GM18858 (cell line): ENCODE data around the gene ZFHX3.

Source experiments
- ATAC-seq: cut with Tn5 transposase; IDR thresholded peaks from one replicate; pipeline ENCODE4 v1.9.1; 2021; ENCODE audit not compliant: unreplicated experiment

ZFHX3 gene

GRCh38 chr16:72811188-72811720 lies 236.7 kb downstream of the ZFHX3 start:
- no peak for ATAC-seq

GRCh38 chr16:72810480-72810879 lies 237.4 kb downstream of the ZFHX3 start:
- no peak for ATAC-seq

- no peak for ATAC-seq
These were observed 238.5 kb downstream of the ZFHX3 start for GRCh38 chr16:72809446-72809845.

GRCh38 chr16:72808754-72809153 lies 239.2 kb downstream of the ZFHX3 start:
- no peak for ATAC-seq

GRCh38 chr16:72807245-72807644 lies 240.7 kb downstream of the ZFHX3 start:
- no peak for ATAC-seq

- ATAC-seq = no peak
These were observed 242.4 kb downstream of the ZFHX3 start for GRCh38 chr16:72805486-72805885.

GRCh38 chr16:72800524-72801161 lies 247.3 kb downstream of the ZFHX3 start:
- ATAC-seq = no peak

- ATAC-seq = no peak
These were observed 249.7 kb downstream of the ZFHX3 start for GRCh38 chr16:72798264-72798663.

GRCh38 chr16:72797621-72798020 lies 250.3 kb downstream of the ZFHX3 start:
- no peak for ATAC-seq

GRCh38 chr16:72796222-72796621 lies 251.7 kb downstream of the ZFHX3 start:
- no peak for ATAC-seq

GRCh38 chr16:72794986-72795385 lies 252.9 kb downstream of the ZFHX3 start:
- ATAC-seq = no peak

- no peak for ATAC-seq
These were observed 253.6 kb downstream of the ZFHX3 start for GRCh38 chr16:72794319-72794718.

GRCh38 chr16:72793716-72794115 lies 254.2 kb downstream of the ZFHX3 start:
- ATAC-seq = no peak

- ATAC-seq = no peak
These were observed 254.9 kb downstream of the ZFHX3 start for GRCh38 chr16:72793017-72793416.

GRCh38 chr16:72791786-72792185 lies 256.1 kb downstream of the ZFHX3 start:
- no peak for ATAC-seq

- ATAC-seq = no peak
These were observed 258.0 kb downstream of the ZFHX3 start for GRCh38 chr16:72789921-72790320.

- ATAC-seq = no peak
These were observed 258.5 kb downstream of the ZFHX3 start for GRCh38 chr16:72789465-72789864.

GRCh38 chr16:72788269-72788809 lies 259.6 kb downstream of the ZFHX3 start:
- ATAC-seq = no peak

- ATAC-seq = peak; percentile 65
These were observed 260.2 kb downstream of the ZFHX3 start for GRCh38 chr16:72787514-72788268.

- no peak for ATAC-seq
These were observed 260.8 kb downstream of the ZFHX3 start for GRCh38 chr16:72787130-72787513.

GRCh38 chr16:72786606-72787005 lies 261.3 kb downstream of the ZFHX3 start:
- no peak for ATAC-seq

- no peak for ATAC-seq
These were observed 262.0 kb downstream of the ZFHX3 start for GRCh38 chr16:72785886-72786285.
